B cell (primary cell): ENCODE data around the gene ORAI1.

Experiments used
- EZH2 ChIP-seq: IDR thresholded peaks from 2 replicates; pipeline ENCODE4 v1.6.1; 2012; ENCODE audit warnings: borderline replicate concordance, low read depth, mild to moderate bottlenecking, moderate library complexity, low read length; ENCODE audit not compliant: insufficient read depth, poor library complexity, severe bottlenecking
- TF ChIP-seq, protein P1 (sequence below): fragments of 200-600 bp; IDR thresholded peaks from one replicate; pipeline ENCODE4 v1.8.0; 2022; ENCODE audit warnings: antibody characterized with exemption, mild to moderate bottlenecking

DNA sequence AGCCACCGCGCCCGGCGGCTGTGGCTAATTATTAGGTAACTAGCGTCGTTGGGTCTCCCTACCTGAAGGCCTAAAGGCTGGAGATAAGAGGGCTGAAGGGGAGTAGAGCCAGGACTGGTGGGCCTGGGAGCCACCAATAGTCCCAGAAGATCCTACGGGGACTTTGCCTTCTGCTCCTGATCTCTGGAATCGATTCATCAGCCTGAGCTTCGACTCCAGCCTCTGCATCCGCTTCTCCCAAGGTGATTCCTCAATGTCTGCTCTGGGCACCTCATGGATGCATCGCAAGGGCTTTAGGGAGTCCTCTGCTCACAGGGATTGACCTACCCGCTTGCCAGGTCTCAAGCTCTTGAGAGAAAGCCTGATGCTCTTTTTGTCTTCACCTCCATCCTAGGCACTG, 30.8 kb upstream of the ORAI1 start:
- TF ChIP-seq, protein P1, sequence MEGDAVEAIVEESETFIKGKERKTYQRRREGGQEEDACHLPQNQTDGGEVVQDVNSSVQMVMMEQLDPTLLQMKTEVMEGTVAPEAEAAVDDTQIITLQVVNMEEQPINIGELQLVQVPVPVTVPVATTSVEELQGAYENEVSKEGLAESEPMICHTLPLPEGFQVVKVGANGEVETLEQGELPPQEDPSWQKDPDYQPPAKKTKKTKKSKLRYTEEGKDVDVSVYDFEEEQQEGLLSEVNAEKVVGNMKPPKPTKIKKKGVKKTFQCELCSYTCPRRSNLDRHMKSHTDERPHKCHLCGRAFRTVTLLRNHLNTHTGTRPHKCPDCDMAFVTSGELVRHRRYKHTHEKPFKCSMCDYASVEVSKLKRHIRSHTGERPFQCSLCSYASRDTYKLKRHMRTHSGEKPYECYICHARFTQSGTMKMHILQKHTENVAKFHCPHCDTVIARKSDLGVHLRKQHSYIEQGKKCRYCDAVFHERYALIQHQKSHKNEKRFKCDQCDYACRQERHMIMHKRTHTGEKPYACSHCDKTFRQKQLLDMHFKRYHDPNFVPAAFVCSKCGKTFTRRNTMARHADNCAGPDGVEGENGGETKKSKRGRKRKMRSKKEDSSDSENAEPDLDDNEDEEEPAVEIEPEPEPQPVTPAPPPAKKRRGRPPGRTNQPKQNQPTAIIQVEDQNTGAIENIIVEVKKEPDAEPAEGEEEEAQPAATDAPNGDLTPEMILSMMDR = no peak
- no peak for TF ChIP-seq EZH2
